ES-I3 (cell line): ENCODE results near the gene PPP1R14C.

Experiments used
- H3K36me3 ChIP-seq: 2 replicates; pipeline ENCODE4 v1.6.1; 2013; ENCODE audit warnings: mild to moderate bottlenecking, low read length, control low read depth, moderate library complexity; ENCODE audit not compliant: insufficient read depth
- H3K4me1 ChIP-seq: 2 replicates; pipeline ENCODE4 v1.6.1; 2013; ENCODE audit warnings: mild to moderate bottlenecking, control low read depth, low read length; ENCODE audit not compliant: insufficient read depth
- H3K9ac ChIP-seq: 2 replicates; pipeline ENCODE4 v1.6.1; 2013; ENCODE audit warnings: low read depth, mild to moderate bottlenecking, low read length, moderate library complexity
- H3K9me3 ChIP-seq: 2 replicates; pipeline ENCODE4 v1.6.1; 2013; ENCODE audit warnings: mild to moderate bottlenecking, low read length, moderate library complexity; ENCODE audit not compliant: control insufficient read depth, insufficient read depth

PPP1R14C gene

DNA sequence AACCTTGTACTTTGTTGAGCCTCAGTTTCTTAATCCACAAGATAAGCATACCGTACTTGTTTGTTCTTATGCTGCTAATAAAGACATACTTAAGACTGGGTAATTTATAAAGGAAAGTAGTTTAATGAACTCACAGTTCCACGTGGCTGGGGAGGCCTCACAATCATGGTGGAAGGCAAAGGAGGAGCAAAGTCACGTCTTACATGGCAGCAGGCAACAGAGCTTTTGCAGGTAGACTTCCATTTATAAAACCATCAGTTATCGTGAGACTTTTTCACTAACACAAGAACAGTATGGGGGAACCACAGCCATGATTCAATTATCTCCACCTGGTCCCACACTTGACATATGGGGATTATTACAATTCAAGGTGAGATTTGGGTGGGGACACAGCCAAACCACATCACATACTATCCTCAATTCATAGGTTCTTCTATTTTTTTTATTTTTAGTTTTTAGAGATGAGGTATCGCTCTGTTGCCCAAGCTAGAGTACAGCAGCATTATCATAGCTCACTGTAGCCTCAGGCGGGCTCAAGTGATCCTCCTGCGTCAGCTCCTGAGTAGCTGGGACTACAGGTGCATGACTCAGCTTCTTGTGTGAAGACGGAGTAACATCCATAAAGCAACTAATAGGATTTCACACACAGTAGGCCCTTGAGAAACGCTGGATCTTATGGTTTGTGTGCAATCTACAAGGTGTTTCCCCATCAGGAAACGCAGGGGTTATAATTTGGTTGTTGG is 149.3 kb downstream of the PPP1R14C start:
- no peaks in the 10 kb centered on the region for H3K4me1 ChIP-seq
- peaks cover 2% of the 10 kb centered on the region for H3K9me3 ChIP-seq
- no peaks in the 10 kb centered on the region for H3K36me3 ChIP-seq
- no peak overlapping the region for H3K9ac ChIP-seq

GRCh38 chr6:150293019-150293418 is 150.2 kb downstream of the PPP1R14C start:
- no peak overlapping the region for H3K9ac ChIP-seq
- H3K4me1 ChIP-seq, result no peaks in the 10 kb centered on the region
- H3K9me3 ChIP-seq, result peaks cover 6% of the 10 kb centered on the region
- H3K36me3 ChIP-seq, result no peaks in the 10 kb centered on the region

GRCh38 chr6:150293423-150294173 is 150.8 kb downstream of the PPP1R14C start:
- Histone ChIP-seq H3K9ac (no peak overlapping the region), H3K36me3 (no peaks in the 10 kb centered on the region), H3K9me3 (peaks cover 6% of the 10 kb centered on the region), H3K4me1 (no peaks in the 10 kb centered on the region)

- H3K36me3 ChIP-seq, result no peaks in the 10 kb centered on the region
- H3K9ac ChIP-seq, result no peak overlapping the region
- H3K4me1 ChIP-seq, result no peaks in the 10 kb centered on the region
- H3K9me3 ChIP-seq, result peaks cover 6% of the 10 kb centered on the region
Measured at GRCh38 chr6:150296890-150297289, 154.0 kb downstream of the PPP1R14C start.

DNA sequence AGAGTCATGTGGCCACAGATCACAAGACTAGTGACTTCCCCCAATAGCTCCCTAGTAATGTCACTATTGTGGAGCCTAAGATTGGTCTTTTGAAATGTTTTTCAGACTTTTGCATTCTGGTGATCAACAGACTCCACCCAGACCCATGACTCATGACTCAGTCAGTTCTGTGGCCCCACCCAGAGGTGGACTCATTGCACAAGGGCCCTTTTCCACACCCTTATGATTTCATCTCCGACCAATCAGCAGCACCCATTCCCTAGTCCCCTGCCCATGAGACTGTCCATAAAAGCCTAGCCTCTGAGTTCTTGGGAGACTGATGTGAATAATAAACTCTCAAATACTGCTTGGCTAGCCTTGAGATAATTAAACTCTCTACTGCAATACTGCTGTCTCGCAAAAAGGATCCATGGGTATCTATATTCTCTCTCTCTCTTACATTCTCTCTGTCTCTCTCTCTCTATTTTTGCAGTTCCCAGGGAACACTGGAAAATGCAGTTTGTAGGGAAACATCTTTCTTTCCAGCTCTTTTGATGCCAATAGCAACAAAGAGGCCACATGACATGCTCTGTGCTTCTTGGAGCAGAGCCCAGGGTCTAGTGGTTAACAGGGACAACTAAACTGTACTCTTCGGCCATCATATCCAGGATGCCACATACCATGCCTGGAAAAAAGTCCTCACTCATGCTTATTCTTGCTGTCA is 154.6 kb downstream of the PPP1R14C start:
- H3K36me3 ChIP-seq, result no peaks in the 10 kb centered on the region
- H3K4me1 ChIP-seq, result no peaks in the 10 kb centered on the region
- no peak overlapping the region for H3K9ac ChIP-seq
- H3K9me3 ChIP-seq, result peaks cover 6% of the 10 kb centered on the region

DNA sequence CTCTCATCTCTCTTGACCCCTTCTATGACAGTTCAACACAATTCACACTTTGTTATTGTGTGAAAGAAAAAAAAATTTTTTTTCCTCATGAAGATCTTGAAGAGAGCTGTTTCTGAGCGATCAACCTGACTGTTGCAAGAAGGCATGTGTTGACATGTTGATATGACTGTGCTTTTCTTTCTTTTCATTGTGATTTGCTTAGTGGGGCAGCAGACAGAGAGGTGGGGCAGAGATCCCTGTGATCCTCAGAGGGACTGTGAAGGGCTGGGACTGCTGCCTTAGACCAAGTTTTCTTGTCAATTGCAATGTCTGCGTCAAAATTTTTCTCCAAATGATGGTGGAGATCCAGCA is 155.2 kb downstream of the PPP1R14C start:
- Histone ChIP-seq H3K4me1 (no peaks in the 10 kb centered on the region), H3K9me3 (peaks cover 6% of the 10 kb centered on the region), H3K9ac (no peak overlapping the region), H3K36me3 (no peaks in the 10 kb centered on the region)

DNA sequence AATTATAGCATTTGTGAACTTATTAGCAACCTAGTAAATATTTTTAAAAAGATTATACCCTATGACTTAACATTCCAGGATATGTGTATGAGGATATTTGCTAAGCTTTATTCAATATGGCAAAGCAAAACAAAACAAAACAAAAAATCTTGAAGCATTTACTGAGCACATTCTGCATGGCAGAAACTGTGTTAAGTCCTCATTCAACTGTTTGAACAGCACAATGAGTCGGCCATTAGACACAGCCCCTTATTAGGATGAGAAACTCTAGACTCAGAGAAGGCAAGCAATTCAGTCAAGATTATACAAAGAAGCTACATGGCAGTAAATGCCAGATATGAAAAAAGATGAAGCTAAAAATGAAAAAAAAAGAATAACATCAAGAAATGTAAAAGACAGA is 155.8 kb downstream of the PPP1R14C start:
- H3K4me1 ChIP-seq, result no peaks in the 10 kb centered on the region
- H3K9ac ChIP-seq, result no peak overlapping the region
- peaks cover 6% of the 10 kb centered on the region for H3K9me3 ChIP-seq
- no peaks in the 10 kb centered on the region for H3K36me3 ChIP-seq
